Measurements from ENCODE around the gene PORCN. TPM values are rescaled to one million over a fixed set of nuclear protein-coding genes. Genes with fewer than 3 reads are reported as not detected.

The PORCN gene
- total RNA-seq, 1 experiment from 2014 or later, result 12.6 TPM

DNA sequence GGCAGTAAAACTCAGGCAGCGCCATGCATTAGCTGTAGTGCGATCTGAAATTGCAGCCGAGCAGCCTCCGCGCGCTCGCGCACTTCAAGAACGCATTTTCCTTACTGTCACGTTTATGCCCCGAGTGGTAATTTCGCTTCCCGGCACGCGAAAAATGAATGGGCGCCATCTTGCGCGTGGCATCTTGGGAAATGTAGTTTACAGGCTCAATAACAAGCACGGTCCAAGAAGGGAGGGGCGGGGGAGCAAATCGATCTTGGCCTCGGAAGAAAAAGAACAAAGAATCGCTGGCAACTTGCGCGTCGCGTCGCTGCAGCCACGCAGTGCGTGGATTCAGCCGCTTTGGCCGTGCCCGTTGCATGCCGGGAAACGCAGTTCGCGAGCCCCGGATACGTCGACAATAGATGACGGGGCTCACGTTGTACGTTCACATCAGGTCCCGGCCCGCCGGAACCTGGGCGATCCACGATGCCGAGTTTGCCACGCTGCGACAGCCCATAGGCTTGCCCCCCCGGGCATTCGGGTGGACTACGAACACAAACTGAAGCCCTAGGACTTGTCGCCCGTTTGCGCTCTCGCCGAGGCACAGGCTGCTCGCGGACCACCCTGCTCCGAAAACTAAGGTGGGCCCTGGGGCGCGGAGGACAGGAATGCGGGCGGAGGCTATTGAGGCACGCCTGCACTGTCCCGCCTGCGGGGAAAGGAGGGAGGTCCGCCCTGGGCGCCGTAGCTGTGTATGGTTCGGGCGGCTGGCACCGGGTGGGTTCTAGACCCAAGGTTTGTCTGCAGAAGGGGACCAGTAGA is 32.8 kb upstream of the PORCN start, which contains the start of gene FTSJ1:
FTSJ1 (plus strand) TSS at position 426 of the 804 bp plus-strand sequence. CDS start 1,849 bp downstream, outside the sequence.
- Histone ChIP-seq H2BK15ac (ENCODE audit: low read depth, low read length) (no peak within 1 kb of the TSS), H3K18ac (ENCODE audit: insufficient read length, low read depth, low read length) (peak within 1 kb of the TSS; percentile 86), H4K8ac (replicated peaks; ENCODE audit: insufficient read length, low read depth, low read length) (no peak within 1 kb of the TSS), H3K79me1 (ENCODE audit: insufficient read depth, low read depth, low read length, poor library complexity, severe bottlenecking) (no peaks in the 10 kb centered on the region), H3K4ac (ENCODE audit: low read depth, low read length) (no peak within 1 kb of the TSS), H3K9ac (ENCODE audit: extremely low read depth, insufficient read length, low read length) (peak within 1 kb of the TSS; percentile 57), H3K9me3 (ENCODE audit: control insufficient read depth, low read depth, low read length) (peaks cover 32% of the 10 kb centered on the region), H2BK12ac (ENCODE audit: insufficient read length, low read depth, low read length) (no peak within 1 kb of the TSS), H4K5ac (ENCODE audit: insufficient read length, low read depth, low read length) (no peak within 1 kb of the TSS), H2AFZ (ENCODE audit: low read length) (no peak within 1 kb of the TSS), H3K14ac (ENCODE audit: insufficient read depth, low read length) (peak within 1 kb of the TSS; percentile 86; the same call in 1 of the 2 replicates), H3K23me2 (ENCODE audit: insufficient read length, low read depth, low read length, poor library complexity, severe bottlenecking) (no peaks in the 10 kb centered on the region), H3K27me3 (ENCODE audit: insufficient read depth, low read length) (no peaks in the 10 kb centered on the region), H3K23ac (ENCODE audit: insufficient read length, low read depth, low read length) (no peak within 1 kb of the TSS), H3K79me2 (ENCODE audit: insufficient read depth, low read length) (peaks cover 3% of the 10 kb centered on the region; the same call in 1 of the 2 replicates), H3K27ac (ENCODE audit: insufficient read length, low read depth, low read length) (no peak within 1 kb of the TSS), H3K4me1 (ENCODE audit: insufficient read depth, low read length) (no peaks in the 10 kb centered on the region; the same call in 1 of the 2 replicates), H2BK20ac (ENCODE audit: low read depth, low read length, poor library complexity, severe bottlenecking) (no peak within 1 kb of the TSS), H2AK5ac (ENCODE audit: insufficient read length, low read length) (no peak within 1 kb of the TSS), H3K56ac (ENCODE audit: insufficient read length, low read depth, low read length) (no peak within 1 kb of the TSS), H3K4me2 (ENCODE audit: insufficient read depth, insufficient read length, low read length) (peak within 1 kb of the TSS; percentile 83), H4K20me1 (ENCODE audit: control insufficient read depth, insufficient read depth, insufficient read length) (no peaks in the 10 kb centered on the region), H2BK120ac (ENCODE audit: low read depth, low read length, poor library complexity, severe bottlenecking) (no peak within 1 kb of the TSS), H3T11ph (ENCODE audit: low read length) (no peak within 1 kb of the TSS), H2BK5ac (ENCODE audit: insufficient read length, low read length) (no peak within 1 kb of the TSS), H4K91ac (ENCODE audit: insufficient read length, low read depth, low read length) (no peak within 1 kb of the TSS)
- peaks cover 76 to 84% of the 10 kb centered on the region in 2 experiments for H3K9me3 Mint-ChIP-seq
- H3K4me3 Mint-ChIP-seq, result peak within 1 kb of the TSS; percentile 82 to 89
- peak within 1 kb of the TSS; percentile 38 to 97 (median 93) for H3K27ac Mint-ChIP-seq
- peaks cover 23 to 34% of the 10 kb centered on the region in 2 experiments for H3K4me1 Mint-ChIP-seq
- TF ChIP-seq, protein P1, sequence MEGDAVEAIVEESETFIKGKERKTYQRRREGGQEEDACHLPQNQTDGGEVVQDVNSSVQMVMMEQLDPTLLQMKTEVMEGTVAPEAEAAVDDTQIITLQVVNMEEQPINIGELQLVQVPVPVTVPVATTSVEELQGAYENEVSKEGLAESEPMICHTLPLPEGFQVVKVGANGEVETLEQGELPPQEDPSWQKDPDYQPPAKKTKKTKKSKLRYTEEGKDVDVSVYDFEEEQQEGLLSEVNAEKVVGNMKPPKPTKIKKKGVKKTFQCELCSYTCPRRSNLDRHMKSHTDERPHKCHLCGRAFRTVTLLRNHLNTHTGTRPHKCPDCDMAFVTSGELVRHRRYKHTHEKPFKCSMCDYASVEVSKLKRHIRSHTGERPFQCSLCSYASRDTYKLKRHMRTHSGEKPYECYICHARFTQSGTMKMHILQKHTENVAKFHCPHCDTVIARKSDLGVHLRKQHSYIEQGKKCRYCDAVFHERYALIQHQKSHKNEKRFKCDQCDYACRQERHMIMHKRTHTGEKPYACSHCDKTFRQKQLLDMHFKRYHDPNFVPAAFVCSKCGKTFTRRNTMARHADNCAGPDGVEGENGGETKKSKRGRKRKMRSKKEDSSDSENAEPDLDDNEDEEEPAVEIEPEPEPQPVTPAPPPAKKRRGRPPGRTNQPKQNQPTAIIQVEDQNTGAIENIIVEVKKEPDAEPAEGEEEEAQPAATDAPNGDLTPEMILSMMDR (conservative IDR thresholded peaks at IDR 0.05), result no peak
- no CpG with 5 or more reads among the region's 75 CpGs for WGBS (ENCODE audit: extremely low coverage, insufficient read length, low lambda C conversion rate)
- peaks cover 2% of the 10 kb centered on the region; the same call in 1 of the 2 replicates for H3K27me3 Mint-ChIP-seq (ENCODE audit: low read depth)
- peaks cover 27 to 41% (median 28%) of the 10 kb centered on the region in 3 experiments for H3K36me3 Mint-ChIP-seq (ENCODE audit: insufficient read depth in 1 of 3, low read depth in 3 of 3)
- DNase-seq, result peak; percentile 52

All from H9 (cell line).